Measurements from ENCODE around the gene IL36RN. TPM values are rescaled to one million over a fixed set of nuclear protein-coding genes. Genes with fewer than 3 reads are reported as not detected.

IL36RN gene
- total RNA-seq, 3 donors from 2014 or later = not detected

DNA sequence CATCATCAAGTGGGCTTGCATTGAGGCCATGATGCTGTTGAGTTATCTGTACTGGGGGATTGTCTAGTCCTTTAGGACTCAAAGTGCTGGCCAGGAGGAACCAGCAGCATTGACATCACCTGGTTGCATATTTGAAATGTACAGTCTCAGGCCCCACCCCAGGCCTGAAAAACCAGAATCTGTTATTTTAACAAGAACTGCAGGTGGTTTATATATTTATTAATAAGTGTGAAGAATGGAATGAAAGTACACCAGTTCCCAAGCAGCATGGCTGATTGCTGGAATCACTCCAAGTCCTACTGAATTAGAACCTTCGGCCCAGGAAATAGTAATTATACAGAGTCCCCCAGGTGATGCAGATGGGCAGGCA is 11.6 kb downstream of the IL36RN start:
- TF ChIP-seq CTCF (IDR thresholded peaks at IDR 0.05) (no peak), POLR2AphosphoS5 (IDR thresholded peaks at IDR 0.05) (no peak), POLR2A (IDR thresholded peaks at IDR 0.05) (no peak)
- Histone ChIP-seq H3K27me3 (no peaks in the 10 kb centered on the region), H3K9me3 (no peaks in the 10 kb centered on the region), H3K27ac (no peak overlapping the region), H3K4me3 (no peak overlapping the region), H3K4me1 (no peaks in the 10 kb centered on the region), H3K36me3 (no peaks in the 10 kb centered on the region)
- intact Hi-C loops (cut with DNase I; ENCODE audit: low total_unique reads) = no loop called here
- DNase-seq (ENCODE audit: low spot score in 2 of 2) = no peak

DNA sequence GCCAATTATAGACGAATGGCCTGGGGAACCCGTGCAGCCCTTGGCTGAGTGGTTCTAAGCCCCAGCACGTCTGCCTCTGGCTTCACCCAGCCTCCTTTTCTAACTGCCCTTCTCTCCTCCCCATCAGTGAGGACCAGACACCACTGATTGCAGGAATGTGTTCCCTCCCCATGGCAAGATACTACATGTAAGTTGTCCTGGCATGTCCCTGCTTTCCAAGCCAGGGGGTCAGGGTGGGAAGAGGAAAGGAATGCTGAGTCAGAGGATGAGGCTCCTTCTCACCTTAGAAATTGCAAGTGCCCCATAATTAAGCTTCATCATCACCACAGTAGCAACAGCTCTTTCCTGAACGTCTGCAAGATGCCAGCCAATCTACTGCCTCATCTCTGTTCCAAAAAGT is 13.6 kb downstream of the IL36RN start:
- Histone ChIP-seq H3K27ac (no peak overlapping the region), H3K36me3 (no peaks in the 10 kb centered on the region), H3K9me3 (no peaks in the 10 kb centered on the region), H3K4me1 (no peaks in the 10 kb centered on the region), H3K4me3 (no peak overlapping the region), H3K27me3 (no peaks in the 10 kb centered on the region)
- intact Hi-C loops (cut with DNase I; ENCODE audit: low total_unique reads) = no loop called here
- TF ChIP-seq POLR2AphosphoS5 (IDR thresholded peaks at IDR 0.05) (no peak), POLR2A (IDR thresholded peaks at IDR 0.05) (no peak), CTCF (IDR thresholded peaks at IDR 0.05) (no peak)
- no peak for DNase-seq (ENCODE audit: low spot score in 2 of 2)

- Histone ChIP-seq H3K36me3 (no peaks in the 10 kb centered on the region), H3K4me1 (no peaks in the 10 kb centered on the region), H3K27ac (no peak overlapping the region), H3K27me3 (no peaks in the 10 kb centered on the region), H3K4me3 (no peak overlapping the region), H3K9me3 (no peaks in the 10 kb centered on the region)
- intact Hi-C loops (cut with DNase I; ENCODE audit: low total_unique reads) = no loop called here
- no peak for DNase-seq (ENCODE audit: low spot score in 2 of 2)
- TF ChIP-seq CTCF (IDR thresholded peaks at IDR 0.05) (no peak), POLR2A (IDR thresholded peaks at IDR 0.05) (no peak), POLR2AphosphoS5 (IDR thresholded peaks at IDR 0.05) (no peak)
Observed at GRCh38 chr2:113073325-113073834, 14.4 kb downstream of the IL36RN start.

DNA sequence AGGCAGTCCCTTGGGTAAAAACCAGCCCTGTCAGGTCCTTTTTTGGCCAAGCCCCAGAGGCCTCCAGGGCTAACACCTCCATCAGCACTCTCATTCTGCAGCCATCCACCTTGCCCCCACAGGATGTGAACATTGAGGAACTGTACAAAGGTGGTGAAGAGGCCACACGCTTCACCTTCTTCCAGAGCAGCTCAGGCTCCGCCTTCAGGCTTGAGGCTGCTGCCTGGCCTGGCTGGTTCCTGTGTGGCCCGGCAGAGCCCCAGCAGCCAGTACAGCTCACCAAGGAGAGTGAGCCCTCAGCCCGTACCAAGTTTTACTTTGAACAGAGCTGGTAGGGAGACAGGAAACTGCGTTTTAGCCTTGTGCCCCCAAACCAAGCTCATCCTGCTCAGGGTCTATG is 16.0 kb downstream of the IL36RN start:
- H3K36me3 ChIP-seq = no peaks in the 10 kb centered on the region
- intact Hi-C loops (cut with DNase I; ENCODE audit: low total_unique reads) = no loop called here
- TF ChIP-seq POLR2AphosphoS5 (IDR thresholded peaks at IDR 0.05) (no peak), CTCF (IDR thresholded peaks at IDR 0.05) (no peak), POLR2A (IDR thresholded peaks at IDR 0.05) (no peak)
- H3K4me3 ChIP-seq = no peak overlapping the region
- DNase-seq (ENCODE audit: low spot score in 2 of 2) = no peak
- H3K4me1 ChIP-seq = no peaks in the 10 kb centered on the region
- no peaks in the 10 kb centered on the region for H3K27me3 ChIP-seq
- no peaks in the 10 kb centered on the region for H3K9me3 ChIP-seq
- H3K27ac ChIP-seq = no peak overlapping the region

GRCh38 chr2:113075600-113075999 is 16.6 kb downstream of the IL36RN start:
- H3K9me3 ChIP-seq = no peaks in the 10 kb centered on the region
- H3K4me3 ChIP-seq = no peak overlapping the region
- H3K4me1 ChIP-seq = no peaks in the 10 kb centered on the region
- no peak overlapping the region for H3K27ac ChIP-seq
- no peak for TF ChIP-seq POLR2AphosphoS5 (IDR thresholded peaks at IDR 0.05)
- H3K36me3 ChIP-seq = no peaks in the 10 kb centered on the region
- H3K27me3 ChIP-seq = no peaks in the 10 kb centered on the region
- DNase-seq (ENCODE audit: low spot score in 2 of 2) = no peak
- intact Hi-C loops (cut with DNase I; ENCODE audit: low total_unique reads) = no loop called here

Data from breast epithelium (tissue), 4 donors.